ENCODE data around the gene CCDC188.

The CCDC188 gene

DNA sequence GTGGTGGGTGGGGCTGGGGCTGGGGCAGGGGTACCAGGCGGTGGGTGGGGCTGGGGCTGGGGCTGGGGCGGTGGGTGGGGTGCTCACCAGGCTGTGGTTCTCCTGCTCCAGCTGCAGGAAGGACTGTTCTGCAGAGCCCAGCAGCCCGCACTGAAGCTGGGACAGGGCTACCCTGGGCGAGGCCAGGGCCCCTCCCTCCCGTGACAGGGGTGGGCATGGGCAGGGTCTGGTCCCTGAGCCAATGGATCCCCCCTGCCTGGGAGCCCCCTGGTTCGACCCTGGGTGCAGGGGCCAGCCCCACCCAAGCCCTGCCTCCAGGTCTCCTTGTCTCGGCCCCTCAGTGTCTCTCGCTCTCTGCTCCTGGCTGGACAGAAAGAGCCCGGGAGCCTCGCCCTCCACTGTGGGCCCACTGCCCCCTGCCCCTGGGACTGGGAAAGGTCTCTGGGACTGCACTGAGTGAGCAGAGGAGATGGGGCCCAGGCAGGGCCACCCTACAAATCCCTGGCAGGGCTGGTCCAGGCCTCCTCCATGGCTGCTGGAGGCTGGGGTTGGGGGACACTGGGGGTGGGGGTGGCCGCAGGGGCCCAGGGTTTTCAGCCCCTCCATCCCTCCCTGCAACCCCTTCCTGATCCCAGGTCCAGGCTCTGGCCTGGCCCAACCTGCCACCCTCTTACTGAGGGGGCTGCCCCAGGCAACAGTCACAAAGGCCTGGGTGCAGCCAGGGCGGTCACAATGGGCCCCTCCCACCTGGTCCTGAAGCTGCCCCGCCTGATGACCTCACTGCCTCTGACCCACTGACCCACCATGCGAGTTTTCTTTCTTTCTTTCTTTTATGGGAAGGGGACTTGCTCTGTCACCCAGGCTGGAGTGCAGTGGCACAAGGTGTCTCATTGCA, at the start of gene CCDC188:
Gene CCDC188, minus strand, starts transcription at position 675 of the 895 bp plus-strand sequence. Its CDS starts 69 bp downstream, at position 606.
- no peak for DNase-seq

DNA sequence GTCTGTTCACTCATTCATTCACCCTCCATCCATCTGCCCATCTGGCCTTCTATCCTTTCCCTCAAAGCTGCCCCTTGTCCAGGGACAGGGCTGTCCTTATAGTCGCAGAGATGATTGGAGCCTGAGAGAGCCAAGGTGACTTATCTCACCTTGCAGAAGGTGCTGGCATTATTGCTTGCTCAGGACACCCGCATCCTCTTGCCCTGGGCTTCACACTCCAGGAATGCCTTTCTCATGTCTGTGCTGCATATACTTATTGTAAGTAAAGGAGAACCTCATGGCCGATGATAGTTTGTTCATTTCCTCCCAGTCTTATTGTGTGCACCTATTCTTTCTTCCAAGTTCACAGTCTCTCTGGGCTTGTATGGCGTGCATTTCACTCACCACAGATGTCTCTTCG, 49.1 kb upstream of the CCDC188 start:
- no peak for DNase-seq

DNA sequence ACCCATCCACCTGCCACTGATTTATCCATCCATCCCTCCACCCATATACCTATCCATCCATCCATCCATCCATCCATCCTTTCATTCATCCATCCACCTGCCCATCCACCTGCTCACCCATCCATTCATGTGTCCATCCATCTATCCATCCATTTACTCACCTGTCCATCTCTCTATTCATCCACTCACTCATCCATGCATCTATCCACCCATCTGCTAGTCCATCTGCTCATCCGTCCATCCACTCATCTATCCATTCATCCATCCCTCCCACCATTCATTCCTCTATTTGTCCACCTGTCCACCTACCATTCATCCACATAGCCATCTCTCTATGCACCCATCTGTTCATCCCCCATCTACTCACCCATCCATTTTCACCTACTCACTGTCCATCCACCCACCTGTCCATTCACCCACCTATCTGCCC, 48.6 kb upstream of the CCDC188 start:
- no peak for DNase-seq

DNA sequence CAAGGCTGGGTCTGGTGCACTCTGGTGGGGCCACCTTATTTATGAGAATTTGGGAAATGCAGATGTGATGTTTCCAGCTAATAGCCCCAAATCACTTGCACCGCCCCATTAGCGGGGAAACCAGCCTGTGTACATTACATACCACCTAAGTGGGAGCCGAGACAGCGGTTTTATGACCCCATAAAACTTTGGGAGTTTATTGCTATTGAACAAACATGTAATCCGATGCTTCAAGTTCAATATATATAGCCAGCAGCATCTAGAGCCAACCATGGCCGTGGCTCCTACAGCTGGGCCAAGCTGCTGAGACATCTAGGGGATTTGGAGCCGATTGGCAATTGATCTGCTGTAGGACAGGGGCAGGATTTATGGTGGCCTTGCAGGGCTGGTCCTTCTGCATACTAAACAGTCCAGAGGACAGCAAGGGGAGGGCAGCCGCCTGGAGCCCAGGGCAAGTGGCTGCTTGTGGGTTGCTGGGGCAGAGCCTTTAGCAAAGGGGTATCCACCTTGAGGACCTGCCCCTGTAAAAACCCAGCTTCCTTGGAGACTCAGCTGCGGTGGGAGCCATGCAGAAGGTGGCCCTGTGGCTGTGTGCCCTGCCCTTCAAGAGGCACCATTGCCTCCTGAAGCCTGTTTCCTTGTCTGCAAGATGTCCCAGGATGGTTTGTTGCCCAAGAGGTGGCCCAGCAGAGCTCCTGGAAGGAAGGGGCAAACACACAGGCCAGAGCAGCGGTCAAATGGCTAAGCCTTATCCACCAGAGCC, 47.9 kb upstream of the CCDC188 start:
- no peak for DNase-seq

DNA sequence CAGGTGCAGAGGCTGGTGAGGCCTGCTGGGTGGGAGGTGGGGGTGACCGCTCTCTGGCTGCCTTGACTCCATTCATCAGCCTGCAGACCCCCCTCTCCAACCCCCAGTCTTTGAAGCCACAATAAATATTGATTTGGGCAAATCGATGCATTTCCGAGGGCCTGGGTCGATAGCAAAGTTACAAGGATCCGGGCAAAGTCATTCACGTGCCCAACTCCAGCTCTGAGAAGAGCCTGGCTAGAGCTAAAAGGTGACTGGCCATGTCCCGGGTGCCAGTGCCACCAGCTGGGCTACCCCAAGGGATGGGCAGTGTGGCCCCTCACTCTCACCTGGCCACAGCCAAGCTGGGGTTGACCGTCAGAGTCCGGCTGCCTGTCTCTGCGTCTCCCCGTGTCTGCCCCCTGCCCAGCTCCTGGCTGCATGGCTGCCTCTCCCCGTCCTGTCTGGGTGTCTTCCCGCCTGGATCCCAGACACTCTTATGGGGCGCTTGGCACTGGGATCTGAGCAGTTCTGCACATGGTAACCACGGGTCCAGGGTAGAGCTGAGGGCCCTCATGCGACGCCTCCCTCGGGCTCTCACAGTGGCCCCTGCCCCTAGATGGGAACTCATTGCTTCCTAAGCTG, 46.7 kb upstream of the CCDC188 start:
- no peak for DNase-seq

DNA sequence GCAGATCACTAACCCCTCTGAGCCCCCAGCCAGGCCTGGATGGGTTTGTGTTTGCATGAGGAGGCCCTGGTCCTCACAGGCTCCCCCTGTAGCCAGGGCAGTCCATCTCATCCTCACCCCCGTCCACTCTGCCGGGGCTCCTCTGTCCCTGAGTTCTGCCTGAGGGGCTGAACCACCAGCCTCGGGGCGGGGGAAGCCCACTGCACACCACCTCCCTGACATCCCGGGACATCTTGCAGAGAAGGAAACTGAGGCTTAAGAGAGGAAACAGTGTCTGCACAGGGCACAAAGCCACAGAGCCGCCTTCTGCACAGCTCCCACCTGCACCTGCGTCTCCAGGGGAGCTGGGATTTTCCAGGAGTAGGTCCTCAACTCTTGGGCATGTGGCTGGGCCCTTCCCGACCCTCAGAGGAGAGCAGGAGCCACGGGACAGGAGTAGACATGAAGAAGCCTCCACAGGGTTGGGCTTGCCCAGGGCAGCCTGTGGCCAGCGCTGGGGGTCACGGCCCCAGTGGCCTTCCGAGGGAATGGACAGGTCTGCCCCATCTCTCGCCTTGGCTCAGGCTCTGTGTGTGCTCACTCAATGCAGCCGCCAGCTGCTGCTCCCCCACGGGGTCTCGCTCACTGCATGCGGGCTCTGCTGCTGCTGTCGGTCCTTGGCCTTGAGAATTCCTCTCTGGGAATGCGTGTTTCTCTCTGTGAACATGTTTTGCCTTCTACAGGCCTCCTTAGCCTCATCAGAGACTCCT, 45.4 kb upstream of the CCDC188 start:
- no peak for DNase-seq

DNA sequence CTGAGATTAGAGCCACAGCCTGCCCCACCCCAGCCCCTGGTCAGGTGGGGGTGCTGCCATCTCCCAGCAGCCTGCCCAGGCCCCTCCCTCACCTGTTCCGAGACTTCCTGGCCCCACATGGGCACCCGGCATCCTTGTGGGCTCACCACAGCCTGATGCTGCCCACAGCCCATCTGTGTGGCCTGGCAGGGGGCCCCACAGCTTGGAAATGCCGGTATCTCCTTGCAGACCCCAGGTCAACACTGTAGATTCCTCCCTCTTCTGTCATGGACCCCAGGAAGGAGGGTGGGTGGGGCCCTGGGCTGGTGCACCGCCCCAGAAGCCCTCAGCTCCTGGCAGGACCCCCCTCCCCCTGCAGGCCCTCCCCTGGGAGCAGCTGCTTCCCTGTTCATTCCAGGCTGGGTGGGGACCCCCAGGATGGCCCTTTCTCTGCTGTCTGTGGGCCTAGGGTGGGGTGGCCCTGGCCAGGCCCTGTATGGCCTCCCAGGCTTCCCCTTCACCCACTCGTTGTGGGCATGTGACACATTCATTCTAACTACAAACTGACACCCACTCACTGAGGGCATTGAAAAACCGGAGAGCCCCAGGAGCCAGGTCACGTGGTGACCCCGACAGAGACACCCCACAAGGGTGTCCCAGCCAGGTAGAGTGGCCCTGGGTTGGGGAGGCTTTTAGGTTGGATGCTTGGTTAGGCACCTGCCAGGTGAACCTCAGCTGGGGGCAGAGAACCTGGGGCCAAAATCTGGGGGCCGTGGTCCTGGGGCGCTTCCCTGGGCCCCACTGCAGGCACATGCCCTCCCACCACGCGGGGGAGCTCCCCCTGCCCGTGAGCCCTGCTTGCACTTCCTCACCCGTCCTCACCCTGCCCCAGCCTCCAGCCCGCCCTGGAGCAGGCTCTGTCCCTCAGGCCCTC, 44.1 kb upstream of the CCDC188 start:
- DNase-seq, result no peak

DNA sequence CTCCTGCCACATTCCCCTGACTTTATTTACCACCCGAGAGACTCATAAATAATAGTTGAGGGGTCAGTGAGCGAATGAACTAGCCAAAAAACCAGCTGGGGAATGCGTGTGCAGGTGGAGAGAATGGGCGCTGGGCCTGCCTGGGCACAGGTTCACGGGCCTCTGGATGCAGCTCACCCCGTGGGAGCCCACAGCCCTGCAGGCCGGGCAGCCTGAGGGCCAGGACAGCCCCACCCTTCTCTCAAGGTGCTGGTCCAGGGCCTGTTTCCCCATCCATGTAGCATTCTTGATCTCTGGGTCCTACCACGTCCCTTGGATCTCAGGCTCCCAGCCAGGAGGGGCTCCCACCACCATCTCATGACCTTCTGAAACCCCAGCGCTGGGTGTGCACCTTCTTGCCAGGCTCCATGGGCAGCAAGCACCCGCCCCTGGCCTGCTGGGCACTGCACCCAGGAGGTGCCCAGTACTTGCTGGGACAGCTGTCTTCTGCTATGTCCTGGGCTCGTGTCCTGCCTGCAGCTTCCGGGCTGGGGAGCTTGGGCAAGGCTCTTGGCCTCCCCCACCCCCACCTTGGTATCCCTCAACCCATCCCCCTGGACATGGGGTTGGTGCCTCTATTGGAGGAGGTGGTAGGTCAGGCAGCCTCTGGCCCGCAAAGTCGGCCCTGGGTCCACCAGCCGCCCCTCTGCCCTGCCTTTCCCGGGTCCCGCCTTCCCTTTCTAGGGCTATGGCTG, 43.1 kb upstream of the CCDC188 start:
- no peak for DNase-seq

DNA sequence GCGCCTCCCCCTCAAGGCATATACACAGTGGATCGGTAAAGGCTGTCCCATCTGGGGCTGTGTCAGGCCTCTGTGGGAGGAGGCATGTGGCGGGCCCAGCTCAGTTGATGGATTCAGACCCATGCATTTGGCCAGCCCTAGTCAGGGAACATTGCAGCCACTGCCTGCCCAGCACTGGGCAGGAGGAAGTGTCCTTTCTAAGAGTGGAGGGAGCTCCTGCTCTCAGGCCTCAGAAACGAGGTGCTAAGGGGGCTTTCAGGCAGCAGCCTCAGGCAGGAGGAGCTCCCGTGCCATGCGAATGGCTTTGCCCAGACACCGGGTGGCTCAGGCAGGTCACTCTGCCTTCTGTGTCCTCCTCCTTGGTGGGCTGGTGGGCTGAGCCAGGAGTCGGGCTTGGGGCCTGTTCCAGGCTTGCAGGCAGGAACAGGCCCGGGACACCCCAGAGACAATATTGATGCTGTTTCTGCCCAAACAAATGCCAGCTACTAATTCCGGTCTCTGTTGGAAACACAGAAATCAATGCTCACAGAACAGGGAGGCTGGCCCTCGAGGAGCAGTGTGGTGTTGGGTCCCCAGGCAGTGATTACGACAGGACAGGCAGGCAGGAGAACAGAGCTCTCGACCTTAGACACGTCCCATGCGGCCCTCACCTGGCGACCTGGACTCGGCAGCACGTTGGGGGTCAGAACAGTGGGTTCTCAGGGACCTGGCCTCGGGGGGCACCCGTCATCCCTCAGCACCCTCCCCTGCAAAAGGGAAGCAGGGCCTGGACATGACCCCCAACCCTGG, 42.3 kb upstream of the CCDC188 start:
- no peak for DNase-seq

DNA sequence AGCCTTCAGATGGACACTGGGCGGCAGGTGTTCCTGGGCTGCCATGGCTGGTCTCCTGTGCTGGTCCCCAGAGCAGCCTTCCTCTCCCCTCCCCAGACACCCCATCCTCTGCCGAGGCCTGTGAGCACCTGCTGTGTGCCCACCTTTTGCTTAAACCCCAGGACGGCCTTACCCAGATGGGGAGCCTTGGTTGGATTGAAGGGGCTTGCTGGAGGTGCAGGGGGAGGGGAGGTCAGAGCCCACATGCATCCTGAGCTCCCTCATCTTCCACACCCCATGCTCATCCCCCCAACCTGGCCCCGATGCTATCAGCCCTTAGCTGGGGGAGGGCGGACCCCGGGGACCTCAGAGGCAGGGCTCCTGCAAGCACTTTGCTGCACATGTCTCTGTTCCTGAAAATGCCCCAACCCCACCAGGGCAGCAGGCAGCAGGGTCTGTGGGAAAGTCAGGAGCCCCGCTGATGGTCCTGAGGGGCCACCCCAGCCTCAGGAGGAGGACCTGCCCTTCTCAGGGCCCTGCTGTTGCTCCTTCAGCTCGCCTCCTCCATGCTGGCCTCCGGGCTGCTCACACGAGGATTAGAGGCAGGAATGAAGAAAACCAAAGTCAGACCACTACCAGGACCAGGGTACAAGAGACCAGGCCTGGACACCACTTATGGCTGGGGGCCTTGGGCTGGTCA, 41.6 kb upstream of the CCDC188 start:
- DNase-seq, result no peak

DNA sequence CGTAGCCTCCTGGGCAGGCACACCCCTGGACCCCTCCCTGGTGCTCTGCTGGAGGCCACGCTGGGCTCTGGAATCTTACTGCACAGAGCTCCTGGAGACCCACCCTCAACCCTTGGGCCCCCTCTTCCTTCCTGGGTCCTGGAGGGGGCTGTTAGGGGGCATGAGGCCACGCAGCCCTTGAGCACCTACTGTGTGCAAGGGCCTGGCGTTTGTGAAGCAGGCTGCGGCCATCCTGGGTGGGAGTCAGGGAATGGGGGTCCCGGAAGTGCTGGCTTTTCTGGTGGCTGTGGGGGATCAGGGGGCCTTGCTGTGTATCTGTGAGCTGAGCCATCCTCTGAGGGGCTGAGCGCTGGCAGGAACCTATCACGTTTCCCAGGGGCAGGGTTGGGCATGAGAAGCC, 40.9 kb upstream of the CCDC188 start:
- DNase-seq, result no peak

DNA sequence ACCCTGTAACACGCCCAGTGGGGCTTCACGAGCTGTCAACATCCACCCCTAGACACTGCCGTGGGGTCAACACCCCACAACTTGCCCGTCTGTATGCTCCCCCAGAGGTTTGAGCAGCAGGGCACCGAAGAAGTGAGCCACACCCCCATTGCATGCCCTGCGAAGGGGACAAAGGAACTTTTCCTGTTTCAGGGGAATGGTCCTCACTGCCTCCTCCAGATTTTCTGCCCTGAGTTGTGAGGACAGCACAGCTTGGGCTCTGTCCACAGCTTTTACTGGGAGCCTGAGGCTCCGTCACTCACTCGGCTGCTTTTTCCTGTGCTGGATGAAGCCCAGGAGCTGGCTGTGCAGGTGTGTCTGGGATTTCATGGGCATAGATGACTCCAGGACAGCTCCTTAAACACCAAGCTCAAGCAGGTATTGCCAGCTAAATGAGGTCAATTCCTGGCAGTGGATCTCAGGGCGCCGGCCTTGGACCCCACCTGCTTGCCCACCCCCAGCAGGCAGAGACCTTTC, 40.2 kb upstream of the CCDC188 start:
- no peak for DNase-seq

DNA sequence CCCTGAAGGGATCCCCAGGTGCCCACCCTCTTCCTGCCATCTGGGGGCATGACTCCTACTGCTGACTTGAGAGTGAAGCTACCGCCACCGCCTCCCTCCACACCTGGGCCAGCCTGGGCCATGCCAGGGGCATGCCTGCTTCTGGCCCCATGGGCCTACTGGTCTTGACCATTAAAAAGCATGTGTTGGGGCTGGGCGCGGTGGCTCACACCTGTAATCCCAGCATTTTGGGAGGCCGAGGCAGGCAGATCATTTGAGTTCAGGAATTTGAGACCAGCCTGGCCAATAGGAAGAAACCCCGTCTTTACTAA, 37.7 kb upstream of the CCDC188 start:
- no peak for DNase-seq

DNA sequence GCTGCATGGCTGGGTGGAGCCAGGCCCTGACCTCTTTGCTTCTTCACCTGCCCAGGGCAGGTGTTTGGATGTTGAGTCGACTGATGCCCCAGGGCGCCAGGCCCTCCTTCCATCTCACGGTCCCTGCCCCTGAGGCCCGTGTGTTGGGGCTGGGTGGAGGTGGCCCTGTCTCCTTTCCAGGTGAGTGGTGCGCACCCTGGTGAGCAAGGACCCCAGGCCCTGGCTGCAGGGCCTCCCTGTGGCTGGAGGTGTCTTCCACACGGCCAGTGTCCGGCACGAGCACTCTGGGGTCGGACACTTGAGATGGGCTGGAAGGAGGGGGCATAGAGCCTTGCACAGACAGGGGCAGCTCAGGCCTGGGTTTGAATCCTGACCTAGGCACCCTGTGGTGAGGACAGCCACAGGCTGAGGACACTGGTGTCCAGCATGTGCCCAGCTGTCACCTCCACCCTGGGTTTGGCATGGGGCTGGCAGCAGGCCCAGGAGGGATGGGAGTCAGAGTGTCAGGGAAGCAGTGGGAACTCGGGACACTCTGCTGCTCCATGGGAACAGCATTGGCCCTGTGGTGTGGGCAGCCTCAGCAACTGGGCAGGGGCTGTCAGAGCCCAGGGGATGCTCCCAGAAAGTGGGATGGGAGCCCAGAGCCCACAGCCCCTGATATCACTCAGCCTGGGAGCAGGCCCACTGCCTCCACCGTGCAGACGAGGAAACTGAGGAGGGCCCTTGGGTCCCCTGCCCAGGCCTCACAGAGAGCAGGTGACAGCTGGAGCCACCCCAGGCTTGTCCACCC, 37.1 kb upstream of the CCDC188 start:
- DNase-seq, result no peak

DNA sequence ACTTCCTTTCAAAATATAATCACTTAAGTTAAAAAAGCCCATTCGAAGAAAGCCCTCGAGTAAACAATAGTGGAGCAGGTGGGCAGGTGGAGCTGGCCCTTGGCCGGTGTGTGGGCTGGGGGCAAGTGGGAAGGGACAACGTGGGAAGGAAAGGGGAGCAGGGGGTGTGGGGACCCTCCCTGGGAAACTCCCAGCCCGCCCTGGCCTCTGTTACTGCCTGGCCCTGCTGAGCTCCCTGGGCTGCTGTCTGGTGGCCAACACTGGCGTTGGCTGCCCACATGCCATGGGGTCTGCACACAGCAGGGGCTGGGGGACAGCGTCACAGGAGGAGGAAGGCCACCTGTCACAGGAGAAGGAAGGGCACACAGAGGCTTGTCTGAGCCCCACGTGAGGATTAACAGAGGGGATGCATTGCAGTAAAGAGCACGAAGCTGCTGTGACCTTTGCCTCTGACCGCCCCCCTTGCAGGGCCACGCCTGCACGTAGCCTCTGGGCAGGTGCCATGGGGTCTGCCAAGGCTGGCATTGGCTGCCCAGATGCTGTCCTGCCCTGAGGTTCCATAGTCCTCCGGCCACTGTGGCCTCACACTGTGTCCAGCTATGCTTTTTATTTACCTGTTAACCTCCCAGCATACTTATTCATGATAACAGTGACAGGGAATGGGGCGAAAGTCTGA, 36.2 kb upstream of the CCDC188 start:
- no peak for DNase-seq

DNA sequence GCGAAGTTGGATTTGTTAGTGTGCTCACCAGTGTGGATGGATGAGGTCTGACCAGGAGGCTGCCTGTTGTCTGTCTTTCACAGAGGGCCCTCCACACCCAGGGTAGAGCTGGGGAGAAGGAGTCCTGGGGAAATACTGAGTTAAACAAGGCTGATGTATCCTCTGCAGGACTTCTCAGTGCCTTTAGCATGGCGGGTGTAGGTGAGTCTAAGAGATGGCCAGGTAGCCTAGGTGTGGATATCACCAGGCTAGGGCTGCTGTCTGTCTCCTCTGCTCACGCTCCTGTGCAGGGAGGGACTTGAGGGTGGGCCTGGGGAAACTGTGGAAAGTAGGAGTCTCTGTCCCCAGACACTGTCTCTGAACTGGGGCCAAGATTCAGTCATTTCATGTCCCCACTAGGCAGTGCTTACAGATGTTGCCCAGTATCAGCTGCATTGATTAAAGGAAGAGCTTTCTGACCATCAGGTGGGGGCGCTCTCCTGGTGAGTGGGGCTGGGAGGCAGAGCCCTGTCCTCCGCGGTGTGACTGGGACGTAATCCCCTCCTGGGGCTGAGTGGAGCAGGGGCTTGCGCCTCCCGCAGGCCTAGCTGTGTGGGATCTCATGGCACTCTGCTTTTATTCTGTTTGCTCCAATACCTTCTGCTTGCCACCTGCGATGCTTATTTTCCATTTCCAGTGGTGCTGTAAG, 35.5 kb upstream of the CCDC188 start:
- no peak for DNase-seq

DNA sequence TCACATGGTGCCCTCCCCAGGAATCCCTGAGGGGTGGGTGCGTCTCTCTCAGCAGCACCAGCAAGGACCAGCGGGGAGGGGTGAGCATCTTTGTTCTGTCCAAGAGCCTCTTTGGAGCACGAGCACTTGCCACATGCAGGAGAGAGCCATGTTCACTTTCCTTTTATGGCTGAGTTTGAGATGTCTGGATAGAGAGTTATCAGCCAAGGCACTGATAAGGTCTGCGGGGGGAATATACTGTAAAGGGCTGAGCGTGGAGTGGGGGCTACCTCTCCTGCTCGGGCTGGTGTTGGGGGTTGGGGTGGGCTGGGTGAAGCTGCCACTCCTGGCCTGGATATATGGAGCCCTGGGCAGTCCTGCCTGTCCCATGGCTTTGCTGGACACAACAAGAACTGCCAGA, 34.9 kb upstream of the CCDC188 start:
- DNase-seq, result no peak

Data from CD4-positive, alpha-beta T cell treated with Interferon alpha-2 for 1 hour (primary cell).